Panc1 (cell line): ENCODE results near the gene ADSS1. TPM values are rescaled to one million over a fixed set of nuclear protein-coding genes. Genes with fewer than 3 reads are reported as not detected.

ENCODE experiments used
- ATAC-seq: fragments of 200-7000 bp; cut with Tn5 transposase; 2 replicates; pipeline ENCODE4 v1.9.1; 2020; ENCODE audit warnings: mild to moderate bottlenecking, moderate library complexity
- BruUV-seq: library from RNA; stranded (reverse); fragments of 400-500 nt; replicated peaks from 2 replicates; lab custom pipeline; 2021; lab: Mats Ljungman, UMichigan
- CTCF ChIA-PET: fragments of 300-600 bp; sonication (Branson Sonifier 250); formaldehyde crosslinking; loops from one replicate; lab custom pipeline; 2022; ENCODE audit warnings: antibody characterized with exemption; lab: Charles Lee
- POLR2A ChIA-PET: fragments of 300-600 bp; sonication (Branson Sonifier 250); formaldehyde crosslinking; loops from one replicate; lab custom pipeline; 2022; ENCODE audit warnings: antibody characterized with exemption; lab: Charles Lee
- DNase-seq: peaks from one replicate; pipeline ENCODE4 v3.0.0-alpha.2; 2010; ENCODE audit warnings: low read depth, low spot score
- H3K27ac ChIP-seq: 2 replicates; pipeline ENCODE4 v1.5.1; 2011; ENCODE audit warnings: mild to moderate bottlenecking, low read length, inconsistent platforms
- H3K27me3 ChIP-seq: fragments of 200-500 bp; sonication (Bioruptor generic); 2 replicates; pipeline ENCODE4 v1.6.0; 2014; ENCODE audit warnings: low read length, inconsistent platforms; ENCODE audit not compliant: control insufficient read depth, insufficient read depth
- H3K36me3 ChIP-seq: fragments of 200-500 bp; sonication (Bioruptor generic); 2 replicates; pipeline ENCODE4 v1.5.1; 2014; ENCODE audit warnings: inconsistent platforms, mild to moderate bottlenecking, low read length, moderate library complexity; ENCODE audit not compliant: control insufficient read depth, insufficient read depth
- H3K4me1 ChIP-seq: 2 replicates; pipeline ENCODE4 v1.5.1; 2011; ENCODE audit warnings: inconsistent platforms, mild to moderate bottlenecking, low read length, moderate library complexity; ENCODE audit not compliant: control insufficient read depth, insufficient read depth
- H3K4me3 ChIP-seq, 2 experiments: 2 replicates each; pipeline ENCODE4 v1.5.1; 2011 to 2012; ENCODE audit warnings: low read depth in 2 of 2, low read length in 2 of 2, mild to moderate bottlenecking in 2 of 2, inconsistent platforms in 1 of 2, moderate library complexity in 1 of 2
- H3K9me3 ChIP-seq: fragments of 200-500 bp; sonication (Bioruptor generic); 2 replicates; pipeline ENCODE4 v1.5.1; 2014; ENCODE audit warnings: low read depth, mild to moderate bottlenecking, inconsistent platforms, low read length, moderate library complexity; ENCODE audit not compliant: control insufficient read depth, insufficient read depth
- CTCF ChIP-seq: fragments of 450-650 bp; IDR thresholded peaks from 2 replicates; pipeline ENCODE4 v1.5.1; 2017; ENCODE audit warnings: mild to moderate bottlenecking
- POLR2AphosphoS5 ChIP-seq: IDR thresholded peaks from 2 replicates; pipeline ENCODE4 v1.6.1; 2012; ENCODE audit warnings: mild to moderate bottlenecking, low read depth, low read length, moderate library complexity
- REST ChIP-seq, 2 experiments: IDR thresholded peaks; 2 replicates each; pipeline ENCODE4 v1.6.1; 2011 to 2012; ENCODE audit warnings: low read depth in 2 of 2, control low read depth in 1 of 2, low read length in 1 of 2, mild to moderate bottlenecking in 1 of 2, moderate library complexity in 1 of 2; ENCODE audit not compliant: insufficient read depth in 1 of 2
- SIN3A ChIP-seq: IDR thresholded peaks from 2 replicates; pipeline ENCODE4 v1.6.1; 2012; ENCODE audit warnings: low read depth, mild to moderate bottlenecking, low read length, moderate library complexity, borderline replicate concordance; ENCODE audit not compliant: insufficient read depth
- TCF7L2 ChIP-seq: IDR thresholded peaks from 2 replicates; pipeline ENCODE4 v1.6.1; 2011; ENCODE audit warnings: mild to moderate bottlenecking, low read depth, low read length, inconsistent platforms
- in situ Hi-C: cut with HindIII; loops from 2 replicates; pipeline ENCODE4 v1.10.0; 2016; ENCODE audit warnings: low sequenced_read_pairs, low pct_unique_long_range_greater_than_20kb
- intact Hi-C: fragments of 100-400 bp; cut with micrococcal nuclease; formaldehyde crosslinking; loops from one replicate; pipeline ENCODE4 v1.10.0; 2022; ENCODE audit not compliant: unreplicated experiment
- total RNA-seq: library from RNA; stranded (reverse); gene quantifications from one replicate; pipeline ENCODE4 v1.2.1, GENCODE V29; 2021; ENCODE audit not compliant: unreplicated experiment

ADSS1 gene
- total RNA-seq, 1 experiment from 2014 or later, result 9.4 TPM

GRCh38 chr14:104789752-104790743, 66.0 kb downstream of the ADSS1 start:
- ChIA-PET CTCF (no interaction called here), POLR2A (no interaction called here)
- intact Hi-C loops, result no loop called here
- no peak for ATAC-seq
- Histone ChIP-seq H3K27me3 (no peaks in the 10 kb centered on the region), H3K4me1 (peaks cover 30% of the 10 kb centered on the region), H3K9me3 (no peaks in the 10 kb centered on the region), H3K27ac (no peak overlapping the region), H3K36me3 (peaks cover 2% of the 10 kb centered on the region; the same call in 1 of the 2 replicates), H3K4me3 (no peak overlapping the region)
- in situ Hi-C loops, result no loop called here
- BruUV-seq, result no TSS peak
- no peak for DNase-seq
- TF ChIP-seq REST (IDR thresholded peaks at IDR 0.05; ENCODE audit: insufficient read depth in 1 of 2, low read depth in 2 of 2, low read length in 1 of 2), result no peak

- no peaks in the 10 kb centered on the region for H3K27me3 ChIP-seq
- CTCF ChIA-PET, result no interaction called here
- in situ Hi-C loops, result no loop called here
- DNase-seq (no peak), ATAC-seq (no peak)
- no TSS peak for BruUV-seq
- POLR2A ChIA-PET, result no interaction called here
- peaks cover 2% of the 10 kb centered on the region; the same call in 1 of the 2 replicates for H3K36me3 ChIP-seq
- intact Hi-C loops, result no loop called here
- no peaks in the 10 kb centered on the region for H3K9me3 ChIP-seq
- TF ChIP-seq SIN3A (no peak), TCF7L2 (no peak), REST (IDR thresholded peaks at IDR 0.05; ENCODE audit: insufficient read depth in 1 of 2, low read depth in 2 of 2, low read length in 1 of 2) (no peak), POLR2AphosphoS5 (no peak), CTCF (no peak)
- H3K27ac ChIP-seq, result no peak overlapping the region
- no peak overlapping the region for H3K4me3 ChIP-seq
- peaks cover 36% of the 10 kb centered on the region for H3K4me1 ChIP-seq
These were observed 67.4 kb downstream of the ADSS1 start for GRCh38 chr14:104791425-104791824.
